Body of pancreas (tissue), 4 donors: ENCODE results near the gene THBS3. TPM values are rescaled to one million over a fixed set of nuclear protein-coding genes. Genes with fewer than 3 reads are reported as not detected.

Experiments
- ATAC-seq: fragments of 150-250 bp; one replicate; pipeline ENCODE4 v1.9.1; 2016
- DNase-seq, 4 donors: peaks; one replicate each; pipeline ENCODE4 v3.0.0-alpha.2; 2019
- H3K27ac ChIP-seq, 4 donors: fragments of 200-600 bp; sonication (generic); 1 replicate in 3 of 4; 2 replicates in 1 of 4; pipeline versions ENCODE4 v1.5.1 to v1.6.1; 2016 to 2019; ENCODE audit warnings: mild to moderate bottlenecking in 1 of 4, mixed read lengths in 1 of 4, moderate library complexity in 1 of 4
- H3K27me3 ChIP-seq, 2 donors: fragments of 200-600 bp; sonication (generic); one replicate each; pipeline ENCODE4 v1.6.0; 2016; ENCODE audit warnings: mild to moderate bottlenecking in 1 of 2
- H3K36me3 ChIP-seq, 2 donors: fragments of 200-600 bp; sonication (generic); replicated peaks in 1 of 2; 2 replicates each; pipeline ENCODE4 v1.5.1; 2016; ENCODE audit warnings: low read depth in 2 of 2; ENCODE audit not compliant: insufficient read depth in 1 of 2
- H3K4me1 ChIP-seq: fragments of 200-600 bp; sonication (generic); one replicate; pipeline ENCODE4 v1.6.0; 2016
- H3K4me3 ChIP-seq, 2 donors: fragments of 200-600 bp; sonication (generic); 1 replicate in 1 of 2; 2 replicates in 1 of 2; pipeline ENCODE4 v1.5.1; 2016 to 2019
- H3K9me3 ChIP-seq, 3 donors: fragments of 200-600 bp; sonication (generic); 1 replicate in 2 of 3; 2 replicates in 1 of 3; pipeline ENCODE4 v1.5.1; 2016
- CTCF ChIP-seq, 7 experiments: fragments of 450-650 bp in 4 of 7; fragments of 200-600 bp in 3 of 7; sonication (generic) in 3 of 7; IDR thresholded peaks; one replicate each; pipeline ENCODE4 v1.5.1; 2016 to 2019; ENCODE audit warnings: antibody characterized with exemption in 7 of 7
- POLR2A ChIP-seq, 3 donors: fragments of 450-650 bp; IDR thresholded peaks; one replicate each; pipeline ENCODE4 v1.6.1; 2016; ENCODE audit warnings: antibody characterized with exemption in 3 of 3, mild to moderate bottlenecking in 2 of 3
- WGBS, 2 donors: methylation state at CpG; one replicate each; pipeline ENCODE4 v1.1.5; 2017; 5-methylcytosine and 5-hydroxymethylcytosine counted together
- intact Hi-C: fragments of 100-400 bp; cut with DNase I; formaldehyde crosslinking; loops from one replicate; pipeline ENCODE4 v1.15.1; 2023
- total RNA-seq, 2 donors: library from RNA; depleted of rRNA; stranded (reverse); fragments of >200 nt; gene quantifications; one replicate each; pipeline ENCODE4 v1.1.0, GENCODE V29; 2016

Gene THBS3
- total RNA-seq, 2 donors from 2014 or later = 15.0 to 21.1 TPM

- Histone ChIP-seq H3K4me1 (peaks cover 32% of the 10 kb centered on the region), H3K27ac (no peak overlapping the region), H3K9me3 (no peaks in the 10 kb centered on the region), H3K36me3 (no peaks in the 10 kb centered on the region), H3K27me3 (no peaks in the 10 kb centered on the region), H3K4me3 (no peak overlapping the region)
- DNase-seq (no peak), ATAC-seq (no peak)
- WGBS, 2 donors = 91 to 95% methylated on average over 4 of the region's 4 CpGs
- intact Hi-C loops = no loop called here
- no peak for TF ChIP-seq POLR2A (IDR thresholded peaks at IDR 0.05)
These were observed 7.9 kb downstream of the THBS3 start for GRCh38 chr1:155199792-155200191.

GRCh38 chr1:155198547-155198906 lies 9.2 kb downstream of the THBS3 start:
- WGBS, 2 donors = 94 to 96% methylated on average over 3 of the region's 3 CpGs
- Histone ChIP-seq H3K27me3 (no peaks in the 10 kb centered on the region), H3K36me3 (no peaks in the 10 kb centered on the region), H3K27ac (no peak overlapping the region), H3K9me3 (no peaks in the 10 kb centered on the region), H3K4me3 (no peak overlapping the region), H3K4me1 (peaks cover 45% of the 10 kb centered on the region)
- ATAC-seq (no peak), DNase-seq (peak in 1 of 4 donors; percentile 27)
- intact Hi-C loops = no loop called here
- TF ChIP-seq CTCF (IDR thresholded peaks at IDR 0.05) (no peak), POLR2A (IDR thresholded peaks at IDR 0.05) (no peak)

GRCh38 chr1:155197901-155198546 lies 9.7 kb downstream of the THBS3 start:
- DNase-seq (no peak), ATAC-seq (no peak)
- WGBS, 2 donors = 88 to 95% methylated on average over 11 to 15 of the region's 15 CpGs
- peak overlapping the region; percentile 66 to 81 (median 74) for H3K27ac ChIP-seq
- no peaks in the 10 kb centered on the region for H3K9me3 ChIP-seq
- no peaks in the 10 kb centered on the region for H3K27me3 ChIP-seq
- H3K4me3 ChIP-seq = no peak overlapping the region
- TF ChIP-seq POLR2A (IDR thresholded peaks at IDR 0.05) (no peak), CTCF (IDR thresholded peaks at IDR 0.05) (no peak)
- peaks cover 50% of the 10 kb centered on the region for H3K4me1 ChIP-seq
- intact Hi-C loops = no loop called here
- no peaks in the 10 kb centered on the region for H3K36me3 ChIP-seq

GRCh38 chr1:155196893-155197638 lies 10.6 kb downstream of the THBS3 start:
- TF ChIP-seq CTCF (IDR thresholded peaks at IDR 0.05) (no peak), POLR2A (IDR thresholded peaks at IDR 0.05) (peak in 2 of 3 donors; percentile 7 to 28)
- no peak overlapping the region for H3K4me3 ChIP-seq
- peak; percentile 47 for ATAC-seq
- intact Hi-C loops = no loop called here
- no peaks in the 10 kb centered on the region for H3K36me3 ChIP-seq
- H3K9me3 ChIP-seq = no peaks in the 10 kb centered on the region
- 53 to 55% methylated on average over 13 to 20 of the region's 20 CpGs for WGBS, 2 donors
- H3K27me3 ChIP-seq = no peaks in the 10 kb centered on the region
- DNase-seq = peak; percentile 81 to 90 (median 86)
- peaks cover 57% of the 10 kb centered on the region for H3K4me1 ChIP-seq
- peak overlapping the region; percentile 66 to 81 (median 74) for H3K27ac ChIP-seq

GRCh38 chr1:155196103-155196892 lies 11.4 kb downstream of the THBS3 start:
- TF ChIP-seq CTCF (IDR thresholded peaks at IDR 0.05) (no peak), POLR2A (IDR thresholded peaks at IDR 0.05) (no peak)
- 79 to 81% methylated on average over 6 of the region's 6 CpGs for WGBS, 2 donors
- peaks cover 59% of the 10 kb centered on the region for H3K4me1 ChIP-seq

More at GRCh38 chr1:155196103-155196892, 11.4 kb downstream of the THBS3 start:
- Histone ChIP-seq H3K27ac (peak overlapping the region; percentile 66 to 81 (median 74)), H3K4me3 (no peak overlapping the region), H3K36me3 (no peaks in the 10 kb centered on the region), H3K27me3 (no peaks in the 10 kb centered on the region), H3K9me3 (no peaks in the 10 kb centered on the region)
- intact Hi-C loops = no loop called here
- DNase-seq (peak in 1 of 4 donors; percentile 29), ATAC-seq (no peak)
